CD4-positive, CD25-positive, alpha-beta regulatory T cell (primary cell): ENCODE data around the gene MS4A4A. TPM values are rescaled to one million over a fixed set of nuclear protein-coding genes. Genes with fewer than 3 reads are reported as not detected.

Experiments
- ATAC-seq, 2 donors: fragments of 150-1000 bp; cut with Tn5 transposase; one replicate each; pipeline ENCODE4 v1.10.0; 2021; ENCODE audit warnings: low read depth in 2 of 2, moderate number of reproducible peaks in 2 of 2, moderate library complexity in 1 of 2
- DNase-seq, 3 donors: peaks; one replicate each; pipeline versions ENCODE4 v3.0.0 to v3.0.0-alpha.2; 2012 to 2022; ENCODE audit warnings: mixed read lengths in 1 of 3
- H3K27ac ChIP-seq: one replicate; pipeline ENCODE4 v1.7.0; 2013; ENCODE audit warnings: mild to moderate bottlenecking, low read length; ENCODE audit not compliant: insufficient read depth, poor library complexity, severe bottlenecking
- H3K27me3 ChIP-seq: one replicate; pipeline ENCODE4 v1.7.0; 2013; ENCODE audit warnings: low read length; ENCODE audit not compliant: control insufficient read depth, insufficient read depth
- H3K36me3 ChIP-seq: one replicate; pipeline ENCODE4 v1.7.0; 2013; ENCODE audit warnings: mild to moderate bottlenecking, low read length, moderate library complexity; ENCODE audit not compliant: control insufficient read depth, insufficient read depth
- H3K4me1 ChIP-seq: 2 replicates; pipeline ENCODE4 v1.7.0; 2013; ENCODE audit warnings: mild to moderate bottlenecking, low read length; ENCODE audit not compliant: insufficient read depth, control insufficient read depth, poor library complexity, severe bottlenecking
- H3K4me3 ChIP-seq: one replicate; pipeline ENCODE4 v1.7.0; 2013; ENCODE audit warnings: low read depth, mild to moderate bottlenecking, low read length, moderate library complexity
- H3K9me3 ChIP-seq, 2 experiments: 1 replicate in 1 of 2; 2 replicates in 1 of 2; pipeline ENCODE4 v1.7.0; 2013; ENCODE audit warnings: low read length in 2 of 2, mild to moderate bottlenecking in 1 of 2, moderate library complexity in 1 of 2; ENCODE audit not compliant: control insufficient read depth in 2 of 2
- H3K27ac Mint-ChIP-seq, 3 donors: one replicate each; pipeline ENCODE4 v1.8.0; 2020 to 2022; ENCODE audit warnings: mild to moderate bottlenecking in 3 of 3, mixed read lengths in 3 of 3, moderate library complexity in 2 of 3
- H3K27me3 Mint-ChIP-seq: one replicate; pipeline ENCODE4 v1.8.0; 2022; ENCODE audit warnings: mild to moderate bottlenecking, mixed read lengths
- H3K36me3 Mint-ChIP-seq: one replicate; pipeline ENCODE4 v1.8.0; 2020; ENCODE audit warnings: mixed read lengths
- H3K4me1 Mint-ChIP-seq, 4 donors: one replicate each; pipeline ENCODE4 v1.8.0; 2020 to 2022; ENCODE audit warnings: mixed read lengths in 4 of 4, mild to moderate bottlenecking in 1 of 4
- H3K4me3 Mint-ChIP-seq, 4 donors: one replicate each; pipeline ENCODE4 v1.8.0; 2020 to 2022; ENCODE audit warnings: mild to moderate bottlenecking in 4 of 4, mixed read lengths in 4 of 4, moderate library complexity in 3 of 4
- H3K9me3 Mint-ChIP-seq, 7 donors: one replicate each; pipeline ENCODE4 v1.8.0; 2020 to 2022; ENCODE audit warnings: mixed read lengths in 7 of 7, mild to moderate bottlenecking in 3 of 7, moderate library complexity in 2 of 7
- polyA plus RNA-seq, 4 donors: library from polyadenylated mRNA; unstranded; fragments of 300-500 nt; fragmentation: Illumina TruSeq; gene quantifications; one replicate each; pipeline ENCODE4 v1.2.3, GENCODE V29; 2021
- total RNA-seq: library from RNA; stranded (reverse); gene quantifications from one replicate; pipeline ENCODE4 v1.2.3, GENCODE V29; 2022

MS4A4A gene
- total and polyA plus RNA-seq, 5 donors from 2014 or later: not detected

DNA sequence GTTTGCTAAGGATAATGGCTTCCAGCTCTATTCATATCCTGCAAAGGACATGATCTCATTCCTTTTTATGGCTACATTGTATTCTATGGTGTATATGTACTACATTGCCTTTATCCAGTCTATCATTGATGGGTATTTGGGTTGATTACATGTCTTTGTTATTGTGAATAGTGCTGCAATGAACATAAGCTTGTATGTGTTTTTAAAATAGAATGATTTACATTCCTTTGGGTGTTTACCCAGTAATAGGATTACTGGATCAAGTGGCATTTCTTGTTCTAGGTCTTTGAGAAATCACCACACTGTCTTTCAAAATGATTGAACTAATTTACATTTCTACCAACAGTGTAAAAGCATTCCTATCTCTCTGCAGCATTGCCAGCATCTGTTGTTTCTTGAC, 40.6 kb downstream of the MS4A4A start:
- Histone ChIP-seq H3K4me1 (no peaks in the 10 kb centered on the region), H3K9me3 (peaks cover 3 to 14% of the 10 kb centered on the region in 2 experiments), H3K27ac (no peak overlapping the region), H3K4me3 (no peak overlapping the region), H3K36me3 (no peaks in the 10 kb centered on the region), H3K27me3 (peaks cover 1% of the 10 kb centered on the region)
- no peak for ATAC-seq
- H3K27ac Mint-ChIP-seq: no peak overlapping the region
- H3K4me1 Mint-ChIP-seq: no peaks in the 10 kb centered on the region
- peaks cover 39% of the 10 kb centered on the region for H3K27me3 Mint-ChIP-seq
- DNase-seq: no peak
- H3K36me3 Mint-ChIP-seq: no peaks in the 10 kb centered on the region
- H3K9me3 Mint-ChIP-seq: peaks cover 1 to 29% (median 15%) of the 10 kb centered on the region in 7 donors
- no peak overlapping the region for H3K4me3 Mint-ChIP-seq

DNA sequence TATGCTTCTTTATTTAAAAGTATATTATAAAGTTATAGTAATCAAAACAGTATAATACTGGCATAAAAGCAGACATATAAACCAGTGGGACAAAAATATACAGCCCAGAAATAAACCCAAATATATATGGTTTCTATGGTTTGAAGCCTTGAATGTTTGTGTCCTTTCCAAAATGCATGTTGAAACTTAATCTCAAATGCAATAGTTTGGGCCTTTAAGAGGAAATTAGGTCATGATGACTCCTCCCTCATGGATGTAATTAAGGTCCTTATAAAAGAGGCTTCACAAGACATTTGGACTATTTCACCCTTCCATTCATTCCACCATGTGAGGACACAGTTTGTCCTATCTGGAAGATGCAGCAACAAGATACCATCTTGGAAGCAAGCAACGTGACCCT, 46.5 kb downstream of the MS4A4A start, which contains the start of gene MS4A6E:
MS4A6E (plus strand) TSS at position 301 of the 400 bp plus-strand sequence. CDS start 7,641 bp downstream, outside the sequence.
- no peak within 1 kb of the TSS for H3K4me3 Mint-ChIP-seq
- H3K27me3 Mint-ChIP-seq: peaks cover 10% of the 10 kb centered on the region
- Histone ChIP-seq H3K36me3 (no peaks in the 10 kb centered on the region), H3K9me3 (peaks cover 0 to 3% of the 10 kb centered on the region in 2 experiments), H3K27me3 (no peaks in the 10 kb centered on the region), H3K4me3 (no peak within 1 kb of the TSS), H3K27ac (no peak within 1 kb of the TSS), H3K4me1 (no peaks in the 10 kb centered on the region)
- peaks cover 0 to 23% (median 9%) of the 10 kb centered on the region in 7 donors for H3K9me3 Mint-ChIP-seq
- no peaks in the 10 kb centered on the region for H3K4me1 Mint-ChIP-seq
- no peak for ATAC-seq
- H3K27ac Mint-ChIP-seq: peak within 1 kb of the TSS in 1 of 3 donors; percentile 22
- no peaks in the 10 kb centered on the region for H3K36me3 Mint-ChIP-seq
- no peak for DNase-seq

DNA sequence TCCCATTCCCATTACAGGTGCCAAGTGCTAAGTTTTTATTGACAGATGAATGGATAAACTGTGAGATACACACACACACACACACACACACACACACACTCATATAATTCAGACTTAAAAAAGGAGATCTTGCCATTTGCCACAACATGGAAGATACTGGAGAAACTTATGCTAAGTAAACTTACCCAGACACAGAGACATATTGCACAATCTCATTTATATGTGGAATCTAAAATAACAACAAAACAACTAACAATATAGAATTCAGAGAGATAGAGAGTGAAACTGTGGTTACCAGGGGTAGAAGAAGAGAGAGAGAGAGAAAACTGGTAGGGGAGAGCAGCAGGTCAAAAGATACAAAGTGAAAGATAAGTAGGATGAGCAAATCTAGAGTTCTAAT, 48.0 kb downstream of the MS4A4A start:
- Mint-ChIP-seq H3K27ac (no peak overlapping the region), H3K27me3 (no peaks in the 10 kb centered on the region), H3K36me3 (no peaks in the 10 kb centered on the region), H3K9me3 (peaks cover 0 to 14% (median 5%) of the 10 kb centered on the region in 7 donors), H3K4me1 (no peaks in the 10 kb centered on the region), H3K4me3 (no peak overlapping the region)
- no peak overlapping the region for H3K27ac ChIP-seq
- H3K36me3 ChIP-seq: no peaks in the 10 kb centered on the region
- H3K4me3 ChIP-seq: no peak overlapping the region
- peaks cover 0 to 3% of the 10 kb centered on the region in 2 experiments for H3K9me3 ChIP-seq
- ATAC-seq (no peak), DNase-seq (no peak)
- no peaks in the 10 kb centered on the region for H3K27me3 ChIP-seq
- H3K4me1 ChIP-seq: no peaks in the 10 kb centered on the region

DNA sequence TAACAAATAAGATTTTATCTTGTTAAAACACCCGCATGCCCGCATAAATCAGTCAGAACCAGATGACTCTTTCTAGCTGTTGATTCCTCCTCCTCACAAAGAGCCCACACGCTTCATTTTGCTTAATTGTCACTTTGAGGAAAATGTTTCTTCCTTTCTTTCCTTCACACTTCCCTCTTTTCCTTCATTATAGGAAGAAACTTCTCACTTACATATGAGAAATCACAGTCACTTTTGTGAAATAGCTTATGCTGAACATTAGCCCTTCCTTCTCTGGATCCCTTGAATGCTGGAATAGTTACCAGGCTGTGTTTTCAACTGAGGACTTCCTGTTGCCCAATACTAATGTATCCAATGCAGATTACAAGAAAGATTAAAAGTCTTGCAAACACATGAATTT, 52.4 kb downstream of the MS4A4A start:
- Mint-ChIP-seq H3K27ac (no peak overlapping the region), H3K9me3 (peaks cover 0 to 6% (median 3%) of the 10 kb centered on the region in 7 donors), H3K36me3 (no peaks in the 10 kb centered on the region), H3K27me3 (peaks cover 5% of the 10 kb centered on the region), H3K4me1 (peaks cover 0 to 6% (median 0%) of the 10 kb centered on the region in 4 donors), H3K4me3 (no peak overlapping the region)
- H3K27me3 ChIP-seq: no peaks in the 10 kb centered on the region
- H3K4me1 ChIP-seq: no peaks in the 10 kb centered on the region
- ATAC-seq: no peak
- H3K9me3 ChIP-seq: no peaks in the 10 kb centered on the region
- no peak overlapping the region for H3K27ac ChIP-seq
- no peaks in the 10 kb centered on the region for H3K36me3 ChIP-seq
- DNase-seq: no peak
- H3K4me3 ChIP-seq: no peak overlapping the region

DNA sequence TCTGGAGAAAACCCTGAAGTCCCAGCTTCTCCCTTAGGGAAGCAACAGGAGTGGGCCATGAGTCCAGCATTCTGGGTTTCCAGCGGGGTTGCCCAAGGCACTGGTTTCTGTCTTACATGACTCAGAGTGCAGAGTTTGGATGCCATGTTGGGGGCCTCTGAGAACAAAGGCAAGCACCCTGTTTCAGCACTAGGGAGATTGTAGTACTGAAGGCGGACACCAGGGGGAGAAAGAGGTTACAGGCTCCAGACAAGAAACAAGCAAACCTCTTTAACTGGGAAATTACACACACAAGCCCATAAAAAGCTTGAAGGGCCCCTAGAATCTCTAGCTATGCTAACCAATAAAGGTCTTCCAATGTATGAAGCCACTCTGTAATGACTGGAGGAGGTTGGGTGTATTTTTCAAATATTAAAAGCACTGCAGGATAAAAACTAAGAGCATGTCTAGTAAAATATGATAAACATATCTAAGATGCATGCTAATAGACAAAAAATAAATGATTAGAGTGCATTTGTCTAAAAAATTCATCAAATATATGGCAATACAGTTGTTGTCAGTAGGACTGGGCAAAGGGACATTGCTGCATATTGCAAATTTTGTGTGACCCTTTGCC, 53.6 kb downstream of the MS4A4A start:
- ATAC-seq (peak in 1 of 2 donors; percentile 43), DNase-seq (peak; percentile 32 to 65 (median 33))
- H3K4me3 Mint-ChIP-seq: no peak overlapping the region
- H3K27me3 Mint-ChIP-seq: peaks cover 5% of the 10 kb centered on the region
- Histone ChIP-seq H3K27ac (no peak overlapping the region), H3K4me3 (no peak overlapping the region), H3K27me3 (no peaks in the 10 kb centered on the region), H3K4me1 (no peaks in the 10 kb centered on the region), H3K9me3 (no peaks in the 10 kb centered on the region), H3K36me3 (no peaks in the 10 kb centered on the region)
- no peaks in the 10 kb centered on the region for H3K36me3 Mint-ChIP-seq
- no peak overlapping the region for H3K27ac Mint-ChIP-seq
- peaks cover 0 to 6% (median 3%) of the 10 kb centered on the region in 7 donors for H3K9me3 Mint-ChIP-seq
- H3K4me1 Mint-ChIP-seq: peaks cover 0 to 12% (median 0%) of the 10 kb centered on the region in 4 donors

DNA sequence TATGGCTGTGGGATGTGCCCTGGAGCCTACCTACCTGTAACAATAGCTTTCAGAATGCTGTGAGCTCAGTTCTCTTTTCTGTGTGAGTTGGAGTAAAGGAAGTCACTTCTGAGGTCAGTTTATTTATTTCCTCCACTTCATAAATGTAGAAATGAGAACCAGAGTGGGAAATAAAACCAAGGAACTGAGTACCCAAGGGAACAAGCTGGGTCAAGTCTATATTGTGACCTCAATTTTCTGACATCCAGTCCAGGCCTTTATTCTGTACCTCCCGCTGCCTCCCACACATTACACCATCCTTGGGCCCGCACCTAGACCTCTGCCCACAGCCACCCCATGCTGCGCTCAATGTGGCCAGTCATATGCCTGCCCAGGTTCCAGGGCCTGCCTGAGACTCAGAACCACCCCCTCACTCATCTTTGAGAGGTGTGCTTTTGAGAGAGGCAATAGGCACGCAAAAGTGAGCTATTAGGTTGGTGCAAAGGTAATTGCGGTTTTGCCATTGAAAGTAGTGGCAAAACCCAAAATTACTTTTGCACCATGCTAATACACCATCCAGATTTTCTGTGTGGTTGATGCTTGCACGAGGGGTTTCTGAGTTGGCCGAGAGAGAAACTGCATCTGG, 56.4 kb downstream of the MS4A4A start:
- Histone ChIP-seq H3K9me3 (no peaks in the 10 kb centered on the region), H3K4me3 (no peak overlapping the region), H3K27me3 (no peaks in the 10 kb centered on the region), H3K4me1 (no peaks in the 10 kb centered on the region), H3K27ac (no peak overlapping the region), H3K36me3 (no peaks in the 10 kb centered on the region)
- H3K4me3 Mint-ChIP-seq: no peak overlapping the region
- no peaks in the 10 kb centered on the region for H3K9me3 Mint-ChIP-seq
- no peak overlapping the region for H3K27ac Mint-ChIP-seq
- peaks cover 5% of the 10 kb centered on the region for H3K27me3 Mint-ChIP-seq
- peaks cover 0 to 12% (median 0%) of the 10 kb centered on the region in 4 donors for H3K4me1 Mint-ChIP-seq
- ATAC-seq (no peak), DNase-seq (no peak)
- no peaks in the 10 kb centered on the region for H3K36me3 Mint-ChIP-seq

DNA sequence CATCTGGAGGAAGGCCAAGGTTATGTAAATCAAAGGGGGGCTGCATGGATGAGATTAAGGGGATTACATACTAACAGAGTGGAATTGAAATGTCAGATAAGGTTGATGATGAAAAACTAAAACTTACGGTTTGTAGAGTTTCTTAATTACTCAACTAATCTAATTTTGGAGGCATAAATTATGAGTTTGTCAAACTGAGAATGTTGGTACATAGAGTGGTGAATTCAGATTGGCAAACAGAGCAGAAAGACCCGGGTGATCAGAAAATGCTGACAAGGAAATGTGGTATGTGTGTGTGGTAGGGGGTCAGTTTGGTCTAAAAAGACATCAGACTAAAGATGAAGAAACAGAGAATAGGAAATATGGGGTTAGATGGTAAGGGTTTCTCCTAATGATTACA, 57.6 kb downstream of the MS4A4A start:
- no peak overlapping the region for H3K4me3 ChIP-seq
- peaks cover 5% of the 10 kb centered on the region for H3K27me3 Mint-ChIP-seq
- ATAC-seq (no peak), DNase-seq (no peak)
- H3K9me3 ChIP-seq: no peaks in the 10 kb centered on the region
- H3K36me3 ChIP-seq: no peaks in the 10 kb centered on the region
- no peaks in the 10 kb centered on the region for H3K36me3 Mint-ChIP-seq
- H3K9me3 Mint-ChIP-seq: peaks cover 0 to 2% (median 0%) of the 10 kb centered on the region in 7 donors
- H3K27me3 ChIP-seq: no peaks in the 10 kb centered on the region
- H3K4me1 Mint-ChIP-seq: peaks cover 0 to 12% (median 0%) of the 10 kb centered on the region in 4 donors
- H3K4me1 ChIP-seq: no peaks in the 10 kb centered on the region
- H3K4me3 Mint-ChIP-seq: no peak overlapping the region
- H3K27ac ChIP-seq: no peak overlapping the region
- no peak overlapping the region for H3K27ac Mint-ChIP-seq

DNA sequence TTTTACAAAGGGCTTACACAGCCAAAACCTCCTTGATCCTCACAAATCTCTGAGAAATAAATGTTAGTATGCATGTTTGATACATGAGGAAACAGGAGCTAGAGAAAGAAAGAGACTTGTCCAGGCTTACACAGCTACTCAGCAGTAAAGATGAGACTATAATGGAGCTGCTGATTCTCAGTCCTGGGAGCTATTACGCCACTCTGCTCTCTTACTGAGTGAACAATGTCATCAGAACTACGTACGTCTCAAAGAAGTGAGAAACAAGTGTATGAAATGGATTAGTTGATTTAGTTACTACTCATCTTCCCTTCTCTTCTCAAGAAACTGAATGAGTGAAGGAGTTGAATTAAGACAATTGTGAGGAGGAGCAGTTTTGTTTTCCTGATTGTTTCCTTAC, 58.9 kb downstream of the MS4A4A start:
- peaks cover 0 to 2% (median 0%) of the 10 kb centered on the region in 7 donors for H3K9me3 Mint-ChIP-seq
- Histone ChIP-seq H3K27me3 (no peaks in the 10 kb centered on the region), H3K36me3 (no peaks in the 10 kb centered on the region), H3K27ac (no peak overlapping the region), H3K4me3 (no peak overlapping the region), H3K9me3 (no peaks in the 10 kb centered on the region), H3K4me1 (no peaks in the 10 kb centered on the region)
- H3K4me3 Mint-ChIP-seq: no peak overlapping the region
- no peak for ATAC-seq
- H3K4me1 Mint-ChIP-seq: peaks cover 0 to 8% (median 0%) of the 10 kb centered on the region in 4 donors
- DNase-seq: no peak
- no peak overlapping the region for H3K27ac Mint-ChIP-seq
- H3K36me3 Mint-ChIP-seq: no peaks in the 10 kb centered on the region
- peaks cover 5% of the 10 kb centered on the region for H3K27me3 Mint-ChIP-seq
